ENCODE measurements around the gene RPS16. TPM values are rescaled to one million over a fixed set of nuclear protein-coding genes. Genes with fewer than 3 reads are reported as not detected.

Gene RPS16
- total and polyA plus RNA-seq, 2 of the 13 experiments (the other 11 are each of a cell fraction or from before 2014, with no cell fraction given) = 488 to 2,583 TPM

DNA sequence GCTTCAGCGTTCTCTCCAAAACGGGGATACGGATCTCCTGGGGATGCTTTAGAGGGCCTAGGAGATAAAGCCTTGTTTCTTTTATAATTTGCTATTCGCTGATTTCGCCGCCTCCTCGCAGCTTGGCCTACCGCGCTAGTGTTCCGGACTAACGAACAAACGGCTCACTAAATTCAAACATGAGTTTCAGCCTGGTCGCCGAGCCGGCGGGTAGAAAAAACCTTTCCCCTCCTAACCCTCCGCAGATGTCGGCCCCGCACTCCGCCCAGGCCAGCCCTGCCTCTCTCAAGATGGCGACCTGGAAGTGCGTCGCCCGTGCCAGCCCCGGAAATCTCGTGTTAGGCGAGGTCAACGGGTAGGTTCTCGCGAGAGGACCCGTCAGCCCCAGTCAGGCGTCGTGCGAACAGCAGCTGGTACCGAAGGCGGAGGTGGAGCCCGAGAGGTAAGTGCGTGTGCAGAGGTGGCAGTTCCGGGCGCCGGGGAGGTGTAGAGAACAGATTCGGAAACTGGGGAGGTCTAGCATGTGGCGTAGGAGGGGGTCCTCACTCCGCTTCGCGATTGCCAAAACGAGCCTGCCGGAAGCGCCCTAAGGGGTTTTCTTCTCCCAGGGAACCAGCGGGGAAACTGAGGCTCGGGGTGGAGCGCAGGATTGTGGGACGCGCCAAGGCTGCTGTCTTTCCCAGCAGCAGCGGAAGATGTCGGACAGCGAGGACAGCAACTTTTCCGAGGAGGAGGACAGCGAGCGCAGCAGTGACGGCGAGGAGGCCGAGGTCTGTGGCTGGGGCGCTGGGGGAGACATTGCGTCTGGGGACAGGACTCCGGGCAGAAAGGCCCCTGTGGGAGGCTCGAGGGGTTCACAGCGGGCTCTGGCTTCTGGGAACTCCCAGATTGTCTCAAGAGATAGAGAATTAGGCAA is 9.7 kb upstream of the RPS16 start, which contains the start of gene SUPT5H (continued):
- TF ChIP-seq, protein P1, sequence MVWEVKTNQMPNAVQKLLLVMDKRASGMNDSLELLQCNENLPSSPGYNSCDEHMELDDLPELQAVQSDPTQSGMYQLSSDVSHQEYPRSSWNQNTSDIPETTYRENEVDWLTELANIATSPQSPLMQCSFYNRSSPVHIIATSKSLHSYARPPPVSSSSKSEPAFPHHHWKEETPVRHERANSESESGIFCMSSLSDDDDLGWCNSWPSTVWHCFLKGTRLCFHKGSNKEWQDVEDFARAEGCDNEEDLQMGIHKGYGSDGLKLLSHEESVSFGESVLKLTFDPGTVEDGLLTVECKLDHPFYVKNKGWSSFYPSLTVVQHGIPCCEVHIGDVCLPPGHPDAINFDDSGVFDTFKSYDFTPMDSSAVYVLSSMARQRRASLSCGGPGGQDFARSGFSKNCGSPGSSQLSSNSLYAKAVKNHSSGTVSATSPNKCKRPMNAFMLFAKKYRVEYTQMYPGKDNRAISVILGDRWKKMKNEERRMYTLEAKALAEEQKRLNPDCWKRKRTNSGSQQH (CRISPR knock-in tag; IDR thresholded peaks at IDR 0.05; ENCODE audit: low read depth) = peak; percentile 67; the same call in 1 of the 2 replicates
- TF ChIP-seq CBX2 (IDR thresholded peaks at IDR 0.05; ENCODE audit: low read depth, low read length) (no peak), CBX2 (CRISPR knock-in tag; IDR thresholded peaks at IDR 0.05; ENCODE audit: low read depth) (no peak), ZNF790 (CRISPR knock-in tag; IDR thresholded peaks at IDR 0.05; ENCODE audit: borderline replicate concordance) (0 out of 2 replicates have a peak, but pooled peaks have one; percentile 29), ETV6 (CRISPR knock-in tag; conservative IDR thresholded peaks at IDR 0.05) (peak; percentile 43; the same call in 1 of the 2 replicates), RFX1 (IDR thresholded peaks at IDR 0.05) (no peak), ZNF660 (CRISPR knock-in tag; IDR thresholded peaks at IDR 0.05; ENCODE audit: borderline replicate concordance, low read depth) (no peak), ZNF629 (CRISPR knock-in tag; conservative IDR thresholded peaks at IDR 0.05) (no peak), RNF2 (conservative IDR thresholded peaks at IDR 0.05; ENCODE audit: low read depth) (0 out of 2 replicates have a peak, but pooled peaks have one; percentile 57), GTF2F1 (IDR thresholded peaks at IDR 0.05; ENCODE audit: low read length) (no peak), ZNF556 (CRISPR knock-in tag; IDR thresholded peaks at IDR 0.05; ENCODE audit: borderline replicate concordance) (peak; percentile 63; the same call in 1 of the 2 replicates), SMAD1 (CRISPR knock-in tag; IDR thresholded peaks at IDR 0.05; ENCODE audit: borderline replicate concordance, low read depth) (no peak), ZNF605 (CRISPR knock-in tag; IDR thresholded peaks at IDR 0.05) (no peak; the same call in 1 of the 2 replicates), IRX3 (CRISPR knock-in tag; IDR thresholded peaks at IDR 0.05; ENCODE audit: borderline replicate concordance, low read depth) (peak; percentile 25; the same call in 1 of the 2 replicates), MAF1 (CRISPR knock-in tag; IDR thresholded peaks at IDR 0.05; ENCODE audit: borderline replicate concordance) (no peak), YEATS2 (CRISPR knock-in tag; IDR thresholded peaks at IDR 0.05; ENCODE audit: borderline replicate concordance) (peak; percentile 99), PRMT3 (CRISPR knock-in tag; IDR thresholded peaks at IDR 0.05; ENCODE audit: borderline replicate concordance, low read depth) (no peak), ZNF234 (CRISPR knock-in tag; conservative IDR thresholded peaks at IDR 0.05) (0 out of 2 replicates have a peak, but pooled peaks have one; percentile 11), ZNF367 (CRISPR knock-in tag; IDR thresholded peaks at IDR 0.05; ENCODE audit: borderline replicate concordance) (no peak), ZBTB38 (CRISPR knock-in tag; IDR thresholded peaks at IDR 0.05) (peak; percentile 78)
- TF ChIP-seq, protein P2, sequence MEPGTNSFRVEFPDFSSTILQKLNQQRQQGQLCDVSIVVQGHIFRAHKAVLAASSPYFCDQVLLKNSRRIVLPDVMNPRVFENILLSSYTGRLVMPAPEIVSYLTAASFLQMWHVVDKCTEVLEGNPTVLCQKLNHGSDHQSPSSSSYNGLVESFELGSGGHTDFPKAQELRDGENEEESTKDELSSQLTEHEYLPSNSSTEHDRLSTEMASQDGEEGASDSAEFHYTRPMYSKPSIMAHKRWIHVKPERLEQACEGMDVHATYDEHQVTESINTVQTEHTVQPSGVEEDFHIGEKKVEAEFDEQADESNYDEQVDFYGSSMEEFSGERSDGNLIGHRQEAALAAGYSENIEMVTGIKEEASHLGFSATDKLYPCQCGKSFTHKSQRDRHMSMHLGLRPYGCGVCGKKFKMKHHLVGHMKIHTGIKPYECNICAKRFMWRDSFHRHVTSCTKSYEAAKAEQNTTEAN (CRISPR knock-in tag; conservative IDR thresholded peaks at IDR 0.05) = no peak; the same call in 1 of the 2 replicates
- TF ChIP-seq, protein P3, sequence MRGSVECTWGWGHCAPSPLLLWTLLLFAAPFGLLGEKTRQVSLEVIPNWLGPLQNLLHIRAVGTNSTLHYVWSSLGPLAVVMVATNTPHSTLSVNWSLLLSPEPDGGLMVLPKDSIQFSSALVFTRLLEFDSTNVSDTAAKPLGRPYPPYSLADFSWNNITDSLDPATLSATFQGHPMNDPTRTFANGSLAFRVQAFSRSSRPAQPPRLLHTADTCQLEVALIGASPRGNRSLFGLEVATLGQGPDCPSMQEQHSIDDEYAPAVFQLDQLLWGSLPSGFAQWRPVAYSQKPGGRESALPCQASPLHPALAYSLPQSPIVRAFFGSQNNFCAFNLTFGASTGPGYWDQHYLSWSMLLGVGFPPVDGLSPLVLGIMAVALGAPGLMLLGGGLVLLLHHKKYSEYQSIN (CRISPR knock-in tag; IDR thresholded peaks at IDR 0.05; ENCODE audit: borderline replicate concordance) = no peak

Measured in HepG2 (cell line).